WERI-Rb-1 (cell line): ENCODE results near the gene APOBEC3F.
A peak's percentile ranks its signal among the peaks of the same experiment; 100 is the strongest.
"Not testable (repeated sequence)": the region's sequence is repeated elsewhere in the genome, so short reads cannot be mapped to it uniquely, and the experiment has no call there.

Experiments
- DNase-seq: peaks from one replicate; pipeline ENCODE4 v3.0.0-alpha.2; 2020
- H3K27ac ChIP-seq: fragments of 250-450 bp; sonication (Bioruptor Pico); 2 replicates; pipeline ENCODE4 v1.5.1; 2020; ENCODE audit warnings: mild to moderate bottlenecking, moderate library complexity
- H3K27me3 ChIP-seq: fragments of 250-450 bp; sonication (Bioruptor Pico); 2 replicates; pipeline ENCODE4 v1.5.1; 2021; ENCODE audit warnings: mild to moderate bottlenecking, low read depth, moderate library complexity; ENCODE audit not compliant: insufficient read depth, severe bottlenecking
- H3K36me3 ChIP-seq: fragments of 250-450 bp; sonication (Bioruptor Pico); 2 replicates; pipeline ENCODE4 v1.5.1; 2020; ENCODE audit warnings: mild to moderate bottlenecking, moderate library complexity
- H3K4me3 ChIP-seq: 2 replicates; pipeline ENCODE4 v1.5.1; 2011; ENCODE audit warnings: low read depth, mild to moderate bottlenecking, control low read depth, low read length
- H3K9me3 ChIP-seq: fragments of 250-450 bp; sonication (Bioruptor Pico); 2 replicates; pipeline ENCODE4 v1.5.1; 2021; ENCODE audit warnings: mild to moderate bottlenecking, moderate library complexity; ENCODE audit not compliant: severe bottlenecking
- TF ChIP-seq, protein P1 (sequence below): IDR thresholded peaks from 2 replicates; pipeline ENCODE4 v1.5.1; 2011; ENCODE audit warnings: low read depth, mild to moderate bottlenecking, control low read depth, inconsistent platforms, low read length

Gene APOBEC3F

DNA sequence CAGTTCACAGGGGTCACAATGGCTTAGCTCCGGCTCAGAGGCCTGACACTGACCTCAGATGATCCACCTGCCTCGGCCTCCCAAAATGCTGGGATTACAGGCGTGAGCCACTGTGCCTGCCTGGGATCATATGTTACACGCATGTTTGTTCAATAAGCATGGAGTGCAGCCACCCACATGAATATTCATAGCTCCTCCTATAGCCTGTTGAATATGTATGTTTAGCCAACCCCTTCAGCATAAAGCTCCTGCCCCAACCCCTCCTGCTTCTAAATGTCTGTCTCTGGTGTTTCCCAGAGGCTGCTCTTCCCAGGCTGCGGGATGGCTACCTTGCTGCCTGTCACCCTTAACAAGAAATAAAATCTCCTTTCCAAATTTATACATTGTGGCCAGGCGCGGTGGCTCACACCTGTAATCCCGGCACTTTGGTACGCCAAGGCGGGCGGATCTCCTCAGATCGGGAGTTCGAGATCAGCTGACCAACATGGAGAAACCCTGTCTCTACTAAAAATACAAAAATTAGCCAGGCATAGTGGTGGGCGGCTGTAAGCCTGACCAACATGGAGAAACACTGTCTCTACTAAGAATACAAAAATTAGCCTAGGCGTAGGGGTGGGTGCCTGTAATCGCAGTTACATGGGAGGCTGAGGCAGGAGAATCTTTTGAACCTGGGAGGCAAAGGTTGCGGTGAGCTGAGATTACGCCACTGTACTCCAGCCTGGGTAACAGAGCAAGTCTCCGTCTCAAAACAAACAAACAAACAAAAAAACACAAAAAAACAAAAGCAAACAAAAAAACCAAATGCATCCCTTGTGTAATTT, 1.1 kb upstream of the APOBEC3F start:
- TF ChIP-seq, protein P1, sequence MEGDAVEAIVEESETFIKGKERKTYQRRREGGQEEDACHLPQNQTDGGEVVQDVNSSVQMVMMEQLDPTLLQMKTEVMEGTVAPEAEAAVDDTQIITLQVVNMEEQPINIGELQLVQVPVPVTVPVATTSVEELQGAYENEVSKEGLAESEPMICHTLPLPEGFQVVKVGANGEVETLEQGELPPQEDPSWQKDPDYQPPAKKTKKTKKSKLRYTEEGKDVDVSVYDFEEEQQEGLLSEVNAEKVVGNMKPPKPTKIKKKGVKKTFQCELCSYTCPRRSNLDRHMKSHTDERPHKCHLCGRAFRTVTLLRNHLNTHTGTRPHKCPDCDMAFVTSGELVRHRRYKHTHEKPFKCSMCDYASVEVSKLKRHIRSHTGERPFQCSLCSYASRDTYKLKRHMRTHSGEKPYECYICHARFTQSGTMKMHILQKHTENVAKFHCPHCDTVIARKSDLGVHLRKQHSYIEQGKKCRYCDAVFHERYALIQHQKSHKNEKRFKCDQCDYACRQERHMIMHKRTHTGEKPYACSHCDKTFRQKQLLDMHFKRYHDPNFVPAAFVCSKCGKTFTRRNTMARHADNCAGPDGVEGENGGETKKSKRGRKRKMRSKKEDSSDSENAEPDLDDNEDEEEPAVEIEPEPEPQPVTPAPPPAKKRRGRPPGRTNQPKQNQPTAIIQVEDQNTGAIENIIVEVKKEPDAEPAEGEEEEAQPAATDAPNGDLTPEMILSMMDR, result no peak
- DNase-seq, result peak; percentile 50
- peak overlapping the region; percentile 30 for H3K27ac ChIP-seq

DNA sequence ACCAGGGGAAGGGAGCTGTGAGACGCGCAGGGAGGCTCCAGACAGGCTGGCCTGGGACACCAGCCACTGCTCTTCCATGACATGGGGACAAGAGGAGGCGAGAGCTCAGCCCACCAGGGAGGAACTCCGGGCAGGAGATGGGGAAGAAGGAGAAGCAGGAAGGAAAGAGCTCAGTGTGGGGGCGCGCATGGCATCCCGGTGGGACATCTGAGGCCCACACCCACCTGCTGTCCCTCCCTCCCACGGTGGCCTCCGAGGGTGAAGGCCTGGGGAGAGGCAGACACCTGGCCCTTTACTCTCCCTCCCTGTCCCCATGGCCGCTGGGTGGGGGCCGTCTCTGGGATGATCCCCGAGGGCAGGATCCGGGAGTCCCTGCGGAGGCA, 518 bp upstream of the APOBEC3F start:
- H3K9me3 ChIP-seq, DNase-seq, H3K36me3 ChIP-seq, H3K27me3 ChIP-seq: not testable (repeated sequence)
- H3K4me3 ChIP-seq, result peak overlapping the region; percentile 29
- peak overlapping the region; percentile 24; the same call in 1 of the 2 replicates for H3K27ac ChIP-seq

More for the DNA sequence above, 1.1 kb upstream of the APOBEC3F start:
- no peaks in the 10 kb centered on the region for H3K9me3 ChIP-seq
- H3K36me3 ChIP-seq, result no peaks in the 10 kb centered on the region
- no peak overlapping the region for H3K4me3 ChIP-seq
- no peaks in the 10 kb centered on the region for H3K27me3 ChIP-seq

GRCh38 chr22:39041908-39042307, 1.2 kb downstream of the APOBEC3F start:
- H3K27ac ChIP-seq, result no peak overlapping the region
- H3K9me3 ChIP-seq, result no peaks in the 10 kb centered on the region
- DNase-seq, result no peak
- no peak overlapping the region for H3K4me3 ChIP-seq
- TF ChIP-seq, protein P1, result no peak
- H3K27me3 ChIP-seq, result no peaks in the 10 kb centered on the region
- no peaks in the 10 kb centered on the region for H3K36me3 ChIP-seq

- not testable (repeated sequence) for H3K27ac ChIP-seq, H3K36me3 ChIP-seq, H3K27me3 ChIP-seq, DNase-seq, H3K4me3 ChIP-seq, H3K9me3 ChIP-seq
Observed at GRCh38 chr22:39043063-39043462, 2.4 kb downstream of the APOBEC3F start.

DNA sequence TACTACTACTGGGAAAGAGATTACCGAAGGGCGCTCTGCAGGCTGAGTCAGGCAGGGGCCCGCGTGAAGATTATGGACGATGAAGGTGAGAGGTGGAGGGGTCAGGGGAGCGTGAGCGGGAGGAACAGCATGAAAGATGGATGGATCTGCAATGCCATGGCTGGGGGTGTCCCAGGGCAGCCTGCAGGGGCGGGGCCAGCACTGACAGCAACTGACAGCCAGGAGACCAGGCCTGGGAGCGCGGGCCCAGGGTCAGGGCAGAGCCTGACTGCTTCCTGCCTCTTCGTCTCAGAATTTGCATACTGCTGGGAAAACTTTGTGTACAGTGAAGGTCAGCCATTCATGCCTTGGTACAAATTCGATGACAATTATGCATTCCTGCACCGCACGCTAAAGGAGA, 4.5 kb downstream of the APOBEC3F start:
- not testable (repeated sequence) for H3K4me3 ChIP-seq, H3K9me3 ChIP-seq, DNase-seq, H3K36me3 ChIP-seq, H3K27me3 ChIP-seq, H3K27ac ChIP-seq

GRCh38 chr22:39049486-39049885, 8.8 kb downstream of the APOBEC3F start:
- DNase-seq, H3K27ac ChIP-seq, H3K4me3 ChIP-seq, H3K27me3 ChIP-seq, H3K9me3 ChIP-seq, H3K36me3 ChIP-seq: not testable (repeated sequence)

DNA sequence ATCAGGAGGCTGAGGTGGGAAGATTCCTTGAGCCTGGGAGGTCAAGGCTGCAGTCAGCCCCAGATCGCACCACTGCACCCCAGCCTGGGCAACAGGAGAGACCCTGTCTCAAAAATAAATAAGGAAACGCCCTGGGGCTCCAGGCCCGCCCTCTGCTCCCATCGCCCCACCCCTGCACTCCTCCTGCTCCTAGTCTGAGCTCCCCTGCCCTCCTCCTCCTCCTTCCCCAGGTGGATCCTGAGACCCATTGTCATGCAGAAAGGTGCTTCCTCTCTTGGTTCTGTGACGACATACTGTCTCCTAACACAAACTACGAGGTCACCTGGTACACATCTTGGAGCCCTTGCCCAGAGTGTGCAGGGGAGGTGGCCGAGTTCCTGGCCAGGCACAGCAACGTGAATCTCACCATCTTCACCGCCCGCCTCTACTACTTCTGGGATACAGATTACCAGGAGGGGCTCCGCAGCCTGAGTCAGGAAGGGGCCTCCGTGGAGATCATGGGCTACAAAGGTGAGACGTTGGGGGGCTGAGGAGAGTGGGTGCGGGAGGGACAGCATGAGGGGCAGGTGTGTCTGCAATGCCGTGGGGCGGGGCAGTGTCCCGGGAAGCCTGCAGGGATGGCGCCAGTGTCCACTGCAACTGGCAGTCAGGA, 11.3 kb downstream of the APOBEC3F start:
- not testable (repeated sequence) for H3K27me3 ChIP-seq, H3K9me3 ChIP-seq, H3K27ac ChIP-seq, H3K4me3 ChIP-seq, DNase-seq, H3K36me3 ChIP-seq

GRCh38 chr22:39055658-39056057, 15.0 kb downstream of the APOBEC3F start:
- TF ChIP-seq, protein P1, result no peak
- no peak overlapping the region for H3K27ac ChIP-seq
- peaks cover 3% of the 10 kb centered on the region for H3K9me3 ChIP-seq
- H3K4me3 ChIP-seq, result no peak overlapping the region
- H3K27me3 ChIP-seq, result no peaks in the 10 kb centered on the region
- no peaks in the 10 kb centered on the region for H3K36me3 ChIP-seq
- no peak for DNase-seq

DNA sequence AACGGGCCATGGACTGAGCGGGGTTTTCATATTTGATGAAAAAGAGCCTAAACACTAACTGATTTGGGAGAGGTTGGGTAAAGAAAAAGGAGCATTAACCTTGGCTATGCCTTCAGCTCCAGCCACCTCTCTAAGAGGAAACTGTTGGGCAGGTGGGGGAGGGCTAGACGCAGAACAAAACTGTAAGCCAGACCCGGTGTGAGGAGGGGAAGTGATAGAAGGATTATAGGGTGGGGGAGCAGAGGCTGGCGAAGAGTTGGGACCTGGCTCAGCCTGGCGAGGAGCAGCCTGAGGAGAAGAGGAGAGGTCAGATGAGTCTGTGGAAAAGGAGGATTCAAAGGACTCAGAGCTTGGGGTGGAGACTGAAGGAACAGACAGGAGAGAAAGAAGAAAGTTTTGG, 20.6 kb downstream of the APOBEC3F start:
- H3K9me3 ChIP-seq, H3K4me3 ChIP-seq, H3K27ac ChIP-seq, H3K36me3 ChIP-seq, H3K27me3 ChIP-seq: not testable (repeated sequence)
- DNase-seq, result peak; percentile 53

GRCh38 chr22:39061951-39062350, 21.3 kb downstream of the APOBEC3F start:
- not testable (repeated sequence) for DNase-seq, H3K27ac ChIP-seq

GRCh38 chr22:39063904-39064303, 23.2 kb downstream of the APOBEC3F start:
- H3K36me3 ChIP-seq, DNase-seq, H3K27me3 ChIP-seq: not testable (repeated sequence)

More at GRCh38 chr22:39061951-39062350, 21.3 kb downstream of the APOBEC3F start:
- not testable (repeated sequence) for H3K27me3 ChIP-seq, H3K9me3 ChIP-seq, H3K4me3 ChIP-seq, H3K36me3 ChIP-seq

More at GRCh38 chr22:39063904-39064303, 23.2 kb downstream of the APOBEC3F start:
- not testable (repeated sequence) for H3K9me3 ChIP-seq, H3K27ac ChIP-seq, H3K4me3 ChIP-seq
